Right renal pelvis (tissue), 4 donors: ENCODE results near the gene ACOT11. TPM values are rescaled to one million over a fixed set of nuclear protein-coding genes. Genes with fewer than 3 reads are reported as not detected.
A peak's percentile ranks its signal among the peaks of the same experiment; 100 is the strongest.

ENCODE experiments used
- DNase-seq, 4 donors: peaks; one replicate each; pipeline ENCODE4 v3.0.0-alpha.2; 2013; ENCODE audit warnings: low read depth in 4 of 4, low spot score in 3 of 4, missing footprints in 1 of 4
- polyA plus RNA-seq, 4 donors: library from polyadenylated mRNA; unstranded; fragments of 120-200 nt; gene quantifications; one replicate each; pipeline ENCODE4 v1.2.1, GENCODE V29; 2013; ENCODE audit not compliant: insufficient read length in 4 of 4

Gene ACOT11
- polyA plus RNA-seq, 4 donors: 9.0 to 14.1 (median 10.3) TPM

- no peak for DNase-seq
These were observed 11.8 kb downstream of the ACOT11 start for GRCh38 chr1:54559771-54560231.

DNA sequence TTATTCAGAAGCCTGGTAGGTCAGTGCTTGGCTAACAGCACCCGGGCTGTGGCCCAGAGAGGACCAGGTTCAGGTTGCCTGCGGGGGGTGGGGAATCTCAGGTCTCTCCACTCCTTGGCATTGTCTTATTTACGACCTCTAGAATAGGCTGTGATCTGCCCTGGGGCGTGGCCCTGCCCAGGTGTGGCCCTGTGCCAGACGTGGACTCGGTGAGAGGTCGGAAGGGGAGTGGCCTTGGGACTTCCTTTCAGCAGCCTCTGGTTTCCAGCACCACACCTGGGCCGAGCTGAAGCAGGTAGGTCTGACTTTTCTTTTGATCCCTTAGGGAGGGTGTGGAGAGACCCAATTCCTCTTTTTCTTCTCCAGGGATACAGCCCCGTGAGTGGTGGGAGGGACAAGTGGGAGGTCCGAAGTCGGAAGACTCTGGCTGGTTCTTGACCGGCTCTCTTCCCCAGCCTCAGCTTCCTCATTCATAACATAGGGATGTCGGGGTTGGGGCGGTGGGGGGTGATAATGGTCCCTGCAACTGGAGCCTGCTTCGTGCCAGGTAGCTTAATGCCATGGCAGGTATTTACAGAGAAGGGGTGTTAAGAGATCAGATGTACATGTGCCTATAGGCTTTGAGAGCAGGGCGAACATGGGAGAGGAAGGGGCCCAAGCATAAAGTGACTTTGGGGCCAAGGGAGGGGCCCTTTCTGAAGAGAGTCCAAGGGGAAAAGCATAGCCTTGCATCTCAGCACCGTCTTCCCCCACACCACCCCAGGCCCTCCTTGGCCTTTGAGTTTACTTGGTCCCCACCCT, 16.5 kb downstream of the ACOT11 start:
- no peak for DNase-seq

DNA sequence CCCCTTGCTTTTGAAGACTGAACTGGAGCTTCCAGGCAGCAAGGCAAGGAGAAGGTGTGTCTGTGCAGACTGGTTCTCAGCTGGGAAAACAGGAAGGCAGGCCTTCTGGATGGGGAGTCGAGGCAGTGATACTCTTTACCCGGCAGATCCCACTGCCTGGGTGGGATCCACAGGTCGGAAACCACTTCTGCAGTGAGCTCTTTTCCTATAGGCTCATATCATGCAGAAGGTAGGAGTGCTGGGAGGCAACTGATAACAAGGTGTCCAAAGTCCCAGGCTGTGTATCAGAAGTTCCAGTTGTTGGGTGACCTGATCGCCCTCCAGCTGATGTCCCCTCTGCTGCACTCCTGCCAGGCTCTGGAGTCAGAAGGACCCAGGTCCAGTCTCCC, 17.1 kb downstream of the ACOT11 start:
- no peak for DNase-seq

DNA sequence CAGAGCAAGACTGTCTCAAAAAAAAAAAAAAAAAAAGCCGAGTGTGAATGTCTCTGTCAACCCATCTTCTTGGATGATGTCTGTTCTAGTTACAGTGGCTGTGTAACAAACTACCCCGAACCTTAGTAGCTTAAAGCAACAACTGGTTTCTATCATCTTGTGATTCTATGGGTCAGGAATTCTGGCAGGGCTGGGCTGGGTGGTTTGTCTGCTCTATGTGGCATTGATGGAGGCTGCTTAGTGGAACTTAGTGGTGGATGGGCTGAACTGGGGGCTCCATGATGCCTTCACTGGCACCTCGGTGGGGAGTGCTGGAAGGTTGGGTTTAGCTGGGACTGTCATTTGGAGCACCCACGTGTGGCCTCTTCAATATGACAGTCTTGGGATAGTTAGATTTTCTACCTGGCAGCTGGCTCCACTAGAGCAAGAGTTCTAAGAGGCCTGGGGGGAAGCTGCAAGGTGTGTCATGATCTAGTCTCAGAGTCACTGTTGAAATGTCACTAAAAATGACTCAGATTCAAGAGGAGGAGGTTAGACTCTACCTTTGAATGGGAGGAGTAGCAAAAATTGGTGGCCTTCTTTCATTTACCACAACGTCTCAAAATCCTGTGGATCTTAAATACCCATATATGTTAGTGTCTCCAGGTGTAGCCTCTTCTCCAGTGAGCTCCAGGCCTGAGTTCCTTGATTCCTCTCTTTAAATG, 18.6 kb downstream of the ACOT11 start:
- DNase-seq: no peak

DNA sequence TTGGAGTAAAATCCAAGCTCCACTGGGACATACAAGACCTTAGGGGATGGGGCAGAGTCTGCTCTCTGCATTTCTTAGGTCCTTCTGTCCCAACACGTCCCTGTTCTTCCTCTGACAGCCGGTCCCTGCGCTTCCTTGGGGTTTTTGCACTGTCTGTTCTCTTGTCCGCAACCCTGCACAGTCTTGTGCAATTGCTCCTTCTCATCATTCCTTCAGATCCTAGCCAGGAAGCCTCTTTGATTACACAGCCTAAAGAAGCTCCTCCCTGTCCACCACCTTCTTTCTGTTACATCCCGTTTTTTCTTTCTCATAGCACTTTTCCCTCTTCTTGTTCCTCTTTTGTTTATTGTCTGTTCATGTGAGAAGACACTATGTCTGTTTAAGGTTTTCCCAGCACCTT, 19.9 kb downstream of the ACOT11 start:
- DNase-seq: no peak

DNA sequence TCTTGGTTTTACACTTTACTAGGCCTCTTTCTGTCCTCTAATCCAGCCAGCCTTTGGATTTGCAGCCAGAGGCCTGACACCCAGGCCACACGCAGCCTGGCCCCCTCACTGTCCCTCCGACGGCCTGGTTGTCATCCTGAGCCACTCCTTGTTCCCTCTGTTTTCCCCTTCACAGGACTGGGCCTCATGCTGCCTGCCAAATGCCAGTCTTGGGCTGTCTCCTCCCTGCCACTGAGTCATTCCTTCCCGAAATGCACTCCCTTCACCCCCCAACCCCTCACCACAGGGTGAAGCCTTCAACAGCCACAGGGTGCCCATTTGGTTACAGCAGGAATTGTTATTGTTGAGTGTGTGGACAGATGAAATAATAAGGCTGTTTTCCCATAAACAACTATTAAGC, 21.3 kb downstream of the ACOT11 start:
- no peak for DNase-seq

DNA sequence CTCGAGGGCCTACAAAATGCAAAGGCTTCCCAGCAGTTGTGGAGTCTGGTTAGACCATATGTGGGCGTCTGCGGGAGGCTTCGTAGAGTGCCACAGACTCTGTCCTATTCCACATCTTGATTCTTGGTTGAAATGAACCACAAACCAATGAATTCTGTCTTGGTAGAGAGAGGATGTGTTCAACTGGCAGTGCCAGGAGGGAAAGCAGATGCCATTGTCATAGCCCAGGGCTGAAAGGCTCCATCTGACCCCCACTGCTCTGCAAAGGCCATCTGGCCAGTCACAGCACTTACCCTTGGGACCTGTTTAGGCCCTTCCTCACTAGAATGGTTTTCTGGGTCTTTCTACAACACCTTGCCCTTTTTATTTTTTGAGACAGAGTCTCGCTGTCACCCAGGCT, 22.1 kb downstream of the ACOT11 start:
- DNase-seq: no peak

DNA sequence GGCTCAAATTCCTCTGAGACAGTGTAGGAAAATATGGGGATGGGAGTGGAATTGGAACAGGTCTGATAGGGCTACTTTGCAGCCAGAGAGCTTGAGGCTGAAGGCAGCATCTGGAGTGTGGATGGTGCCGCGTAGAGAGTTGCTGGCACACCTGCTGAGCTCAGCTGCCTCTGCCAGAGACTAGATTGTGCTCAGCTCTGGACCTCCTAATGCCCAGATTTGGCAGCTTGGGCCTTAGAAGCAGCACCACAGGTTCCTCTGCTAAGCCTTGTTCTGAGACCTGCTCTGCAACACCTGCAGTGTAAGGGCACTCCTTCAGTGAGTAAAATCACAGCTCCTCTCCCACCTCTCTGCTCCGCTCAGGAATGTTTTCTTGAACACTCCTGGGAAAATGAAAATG, 23.3 kb downstream of the ACOT11 start:
- no peak for DNase-seq

- no peak for DNase-seq
These were observed 23.9 kb downstream of the ACOT11 start for GRCh38 chr1:54571803-54572541.

DNA sequence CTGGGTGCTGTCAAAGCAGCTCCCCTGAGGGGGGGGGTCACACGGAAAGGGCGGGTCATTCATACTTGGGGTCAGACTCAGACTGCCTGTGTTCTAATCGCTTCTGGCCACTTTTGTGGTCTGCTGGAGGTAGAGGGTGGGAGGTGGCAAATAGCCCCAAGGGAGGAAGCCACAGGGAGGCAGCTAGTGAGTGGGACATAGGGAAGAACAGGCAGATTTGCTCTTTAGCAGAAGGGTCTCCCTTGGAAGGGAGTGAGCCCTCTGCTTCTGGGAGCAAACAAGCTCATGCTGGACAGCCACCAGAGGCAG, 24.5 kb downstream of the ACOT11 start:
- no peak for DNase-seq

- DNase-seq: no peak
These were observed 26.2 kb downstream of the ACOT11 start for GRCh38 chr1:54574158-54574778.

DNA sequence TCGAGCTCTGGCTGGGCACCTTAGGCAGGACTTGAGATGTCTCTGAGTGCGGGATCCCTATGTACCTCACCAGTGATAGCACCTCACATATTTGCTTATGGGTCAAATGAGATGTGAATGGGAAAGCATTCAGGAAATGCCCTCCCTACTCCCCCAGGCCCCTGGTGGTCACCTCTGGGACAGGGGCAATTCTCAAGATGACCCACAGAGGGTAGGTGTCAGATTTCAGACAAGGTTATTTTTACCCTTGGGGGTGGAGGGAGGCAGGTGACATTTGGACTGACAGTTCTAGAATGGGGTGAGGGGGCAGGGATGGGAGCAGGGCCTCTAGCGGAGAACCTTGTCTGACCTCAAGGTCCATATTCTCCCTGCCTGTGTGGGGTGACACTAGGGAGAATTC, 27.1 kb downstream of the ACOT11 start:
- no peak for DNase-seq

DNA sequence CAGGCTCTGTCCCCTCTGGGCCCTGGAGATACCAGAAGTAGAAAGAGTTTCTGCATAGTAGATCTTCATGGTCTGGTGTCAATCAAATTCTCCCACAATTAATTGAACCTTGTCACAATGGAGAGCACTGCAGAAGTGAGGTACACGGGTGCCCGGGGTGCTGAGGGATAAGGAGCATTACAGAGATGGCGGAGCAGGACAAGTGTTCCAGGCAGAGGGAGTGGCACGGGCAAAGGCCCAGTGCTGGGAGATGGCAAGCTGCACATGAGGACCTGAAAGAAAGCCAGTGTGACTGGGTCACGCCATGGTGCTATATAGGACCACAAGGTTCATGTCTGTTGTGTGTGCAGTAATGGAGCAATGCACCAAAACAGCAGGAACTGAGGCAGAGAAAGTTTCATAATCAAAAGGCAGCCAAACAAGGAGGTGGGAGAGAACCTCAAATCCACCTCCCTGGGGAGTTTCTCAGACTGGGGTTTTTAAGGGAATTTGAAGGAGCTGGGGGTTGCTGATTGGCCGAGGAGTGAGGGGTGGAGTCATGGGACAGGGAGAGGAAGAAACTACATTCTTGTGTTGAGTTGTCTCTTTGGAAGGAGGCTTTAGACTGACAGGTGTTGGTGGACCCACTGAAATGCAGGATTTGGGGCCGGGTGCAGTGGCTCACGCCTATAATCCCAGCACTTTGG, 27.7 kb downstream of the ACOT11 start:
- no peak for DNase-seq

GRCh38 chr1:54577612-54578011, 29.6 kb downstream of the ACOT11 start:
- peak in 1 of 4 donors; percentile 46 for DNase-seq

DNA sequence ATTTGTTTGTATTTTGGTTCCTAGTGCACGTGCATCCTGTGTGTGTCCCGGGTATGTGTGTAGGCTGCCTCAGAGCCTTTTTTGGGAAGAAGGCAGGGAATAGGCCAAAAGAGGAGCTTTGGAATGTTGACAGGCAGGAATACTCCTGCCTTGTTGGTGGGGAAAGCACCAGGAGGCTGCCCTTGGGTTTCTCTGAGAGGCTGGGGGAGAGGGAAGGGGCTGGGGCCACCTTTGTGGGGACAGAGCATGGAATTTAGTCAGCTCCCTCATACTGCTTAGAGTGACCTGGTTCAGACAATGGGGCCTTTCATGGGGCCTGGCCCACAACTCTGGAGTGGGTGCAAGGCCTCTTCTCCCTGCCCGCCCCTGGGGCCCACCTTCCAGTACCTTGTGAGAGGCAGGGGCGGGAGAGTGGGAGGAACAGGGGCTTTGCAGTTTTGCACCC, 31.3 kb downstream of the ACOT11 start:
- DNase-seq: no peak

DNA sequence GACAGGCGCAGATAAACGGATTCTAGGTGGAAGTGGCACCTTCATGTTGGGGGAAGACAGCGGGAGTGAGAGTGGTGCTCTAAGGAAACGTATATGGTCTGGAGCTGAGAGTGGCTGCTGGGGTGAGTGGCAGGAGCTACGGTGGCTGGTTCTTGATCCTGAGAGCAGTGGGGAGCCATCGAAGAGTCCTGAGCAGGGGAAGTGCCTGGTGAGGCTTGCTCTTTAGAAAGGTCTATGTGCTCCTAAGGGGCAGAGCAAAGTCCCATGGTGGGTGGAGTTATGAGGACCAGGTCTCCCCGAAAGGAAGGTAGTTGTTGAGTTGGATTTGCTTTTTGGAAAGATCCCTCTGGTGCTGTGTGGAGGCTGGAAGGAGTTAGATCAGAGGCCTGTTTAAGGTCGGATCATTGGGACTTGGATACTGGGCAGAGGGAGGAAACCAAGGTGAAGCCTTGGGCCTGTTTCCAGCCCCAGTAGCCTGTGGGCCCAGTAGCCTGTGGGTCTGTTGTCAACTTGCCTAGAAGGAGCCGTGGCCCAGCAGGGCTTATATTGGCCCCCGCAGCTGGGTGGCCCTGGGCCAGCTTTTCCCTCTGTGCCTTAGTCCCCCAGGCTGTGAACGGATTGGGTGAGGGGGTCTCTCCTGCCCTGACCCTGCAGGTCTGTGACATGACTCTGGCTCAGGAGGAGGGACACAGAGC, 33.0 kb downstream of the ACOT11 start:
- DNase-seq: no peak

DNA sequence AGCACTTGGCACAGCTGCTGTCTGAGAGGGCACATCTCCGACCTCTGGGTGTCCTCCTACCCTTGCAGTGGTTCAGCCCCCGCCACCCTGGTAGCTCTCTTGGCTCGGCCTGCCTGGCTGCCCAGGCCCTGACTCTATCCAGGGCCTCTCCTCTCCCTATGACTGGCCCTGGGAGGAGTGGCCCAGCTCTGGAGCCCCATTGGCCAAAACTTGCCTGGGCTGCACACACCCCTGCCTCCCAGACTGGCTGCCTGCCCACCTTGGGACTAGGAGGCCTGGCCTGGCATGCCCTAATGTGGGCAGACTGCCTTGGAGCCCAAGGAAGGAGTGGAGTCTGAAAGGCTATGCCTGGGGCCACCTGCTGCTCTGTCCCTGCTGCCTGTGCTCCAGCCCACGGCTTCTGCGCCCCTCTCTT, 33.6 kb downstream of the ACOT11 start:
- DNase-seq: peak in 1 of 4 donors; percentile 53

- DNase-seq: peak in 3 of 4 donors; percentile 47 to 67 (median 65)
These were observed 34.7 kb downstream of the ACOT11 start for GRCh38 chr1:54582566-54583306.

GRCh38 chr1:54583307-54583686, 35.3 kb downstream of the ACOT11 start:
- DNase-seq: no peak
